22Rv1 (cell line): ENCODE measurements around the gene ATP13A2.
A peak's percentile ranks its signal among the peaks of the same experiment; 100 is the strongest.

ENCODE experiments used
- H3K27ac ChIP-seq: fragments of 450-650 bp; 2 replicates; pipeline ENCODE4 v1.5.1; 2017
- CTCF ChIP-seq: fragments of 450-650 bp; IDR thresholded peaks from 2 replicates; pipeline ENCODE4 v1.5.1; 2017; ENCODE audit warnings: mild to moderate bottlenecking
- ZFX ChIP-seq: fragments of 450-650 bp; IDR thresholded peaks from 2 replicates; pipeline ENCODE4 v1.6.1; 2017; ENCODE audit warnings: antibody characterized with exemption, borderline replicate concordance

Gene ATP13A2

GRCh38 chr1:17055801-17056200 is 44.1 kb upstream of the ATP13A2 start:
- TF ChIP-seq CTCF (no peak), ZFX (no peak)
- no peak overlapping the region for H3K27ac ChIP-seq

GRCh38 chr1:17053685-17054410 is 42.1 kb upstream of the ATP13A2 start, which contains the start of gene SDHB:
SDHB (minus strand) TSS chr1:17054032; CDS start chr1:17054019, 13 bp downstream.
- peak within 1 kb of the TSS; percentile 65 for H3K27ac ChIP-seq
- no peak for TF ChIP-seq CTCF
- TF ChIP-seq ZFX = no peak

GRCh38 chr1:17053086-17053684 is 41.5 kb upstream of the ATP13A2 start:
- peak overlapping the region; percentile 65 for H3K27ac ChIP-seq
- no peak for TF ChIP-seq CTCF

- peak overlapping the region; percentile 65 for H3K27ac ChIP-seq
- TF ChIP-seq ZFX (no peak), CTCF (no peak)
Observed at GRCh38 chr1:17052641-17053040, 40.9 kb upstream of the ATP13A2 start.

- TF ChIP-seq ZFX (no peak), CTCF (no peak)
- peak overlapping the region; percentile 65; the same call in 1 of the 2 replicates for H3K27ac ChIP-seq
Observed at GRCh38 chr1:17052038-17052437, 40.3 kb upstream of the ATP13A2 start.

GRCh38 chr1:17047924-17048323 is 36.2 kb upstream of the ATP13A2 start:
- H3K27ac ChIP-seq = no peak overlapping the region
- TF ChIP-seq ZFX (no peak), CTCF (no peak)

- H3K27ac ChIP-seq = no peak overlapping the region
- TF ChIP-seq CTCF (peak; percentile 9; the same call in 1 of the 2 replicates), ZFX (no peak)
Observed at GRCh38 chr1:17046334-17046657, 34.6 kb upstream of the ATP13A2 start.
